ENCODE results near the gene FOXRED2. TPM values are rescaled to one million over a fixed set of nuclear protein-coding genes. Genes with fewer than 3 reads are reported as not detected.

The FOXRED2 gene
- total RNA-seq, 2 donors from 2014 or later = 3.6 to 14.3 TPM

DNA sequence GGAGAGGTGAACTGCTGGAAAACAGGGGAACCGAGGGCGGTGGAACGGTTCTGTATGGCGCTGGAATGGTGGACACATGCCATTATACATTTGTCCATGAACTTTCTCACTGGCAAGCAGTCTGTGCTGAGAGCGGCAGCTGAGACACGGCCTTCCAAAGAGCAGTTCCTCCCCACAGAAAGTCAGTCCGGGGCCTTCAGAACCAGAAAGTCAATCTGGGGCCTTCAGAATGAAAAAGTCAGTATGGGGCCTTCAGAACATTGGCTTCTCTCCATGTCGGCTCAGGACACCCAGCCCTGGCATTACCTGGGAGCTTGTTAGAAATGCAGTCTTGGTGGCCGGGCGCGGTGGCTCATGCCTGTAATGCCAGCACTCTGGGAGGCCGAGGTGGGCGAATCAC, 34.2 kb downstream of the FOXRED2 start:
- H3K27me3 ChIP-seq = no peaks in the 10 kb centered on the region
- H3K9ac ChIP-seq (ENCODE audit: low read depth in 2 of 2, low read length in 2 of 2) = peak overlapping the region in 1 of 2 donors; percentile 12
- H3K36me3 ChIP-seq = peaks cover 14% of the 10 kb centered on the region
- no peak for DNase-seq
- peak overlapping the region; percentile 19 for H3K27ac ChIP-seq
- no peak overlapping the region for H3K4me3 ChIP-seq
- TF ChIP-seq, protein P1, sequence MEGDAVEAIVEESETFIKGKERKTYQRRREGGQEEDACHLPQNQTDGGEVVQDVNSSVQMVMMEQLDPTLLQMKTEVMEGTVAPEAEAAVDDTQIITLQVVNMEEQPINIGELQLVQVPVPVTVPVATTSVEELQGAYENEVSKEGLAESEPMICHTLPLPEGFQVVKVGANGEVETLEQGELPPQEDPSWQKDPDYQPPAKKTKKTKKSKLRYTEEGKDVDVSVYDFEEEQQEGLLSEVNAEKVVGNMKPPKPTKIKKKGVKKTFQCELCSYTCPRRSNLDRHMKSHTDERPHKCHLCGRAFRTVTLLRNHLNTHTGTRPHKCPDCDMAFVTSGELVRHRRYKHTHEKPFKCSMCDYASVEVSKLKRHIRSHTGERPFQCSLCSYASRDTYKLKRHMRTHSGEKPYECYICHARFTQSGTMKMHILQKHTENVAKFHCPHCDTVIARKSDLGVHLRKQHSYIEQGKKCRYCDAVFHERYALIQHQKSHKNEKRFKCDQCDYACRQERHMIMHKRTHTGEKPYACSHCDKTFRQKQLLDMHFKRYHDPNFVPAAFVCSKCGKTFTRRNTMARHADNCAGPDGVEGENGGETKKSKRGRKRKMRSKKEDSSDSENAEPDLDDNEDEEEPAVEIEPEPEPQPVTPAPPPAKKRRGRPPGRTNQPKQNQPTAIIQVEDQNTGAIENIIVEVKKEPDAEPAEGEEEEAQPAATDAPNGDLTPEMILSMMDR (IDR thresholded peaks at IDR 0.05) = no peak
- no peaks in the 10 kb centered on the region for H3K4me1 ChIP-seq
- intact Hi-C loops (cut with DNase I) = no loop called here
- H3K9me3 ChIP-seq = no peaks in the 10 kb centered on the region

DNA sequence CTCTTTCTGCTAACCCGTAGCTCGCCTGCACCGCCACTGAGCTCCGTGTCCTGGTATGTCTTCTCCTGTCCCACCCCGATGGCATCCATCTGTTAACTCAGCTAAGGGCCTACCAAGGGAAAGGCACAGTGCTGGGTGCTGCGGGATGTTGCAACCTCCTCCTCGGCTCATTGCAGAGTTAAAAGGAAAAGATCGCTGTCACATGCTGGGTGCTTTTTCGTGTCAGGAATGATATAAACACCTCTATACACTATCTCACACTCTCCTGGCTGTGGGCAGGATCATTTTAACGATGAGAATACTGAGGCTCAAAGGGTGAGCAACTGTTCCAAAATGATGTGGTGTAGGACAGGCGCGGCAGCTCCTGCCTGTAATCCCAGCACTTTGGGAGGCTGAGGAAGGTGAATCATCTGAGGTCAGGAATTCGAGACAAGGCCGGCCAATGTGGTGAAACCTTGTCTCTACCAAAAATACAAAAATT, 35.5 kb downstream of the FOXRED2 start:
- Histone ChIP-seq H3K9ac (ENCODE audit: low read depth in 2 of 2, low read length in 2 of 2) (peak overlapping the region in 1 of 2 donors; percentile 1), H3K9me3 (no peaks in the 10 kb centered on the region), H3K4me1 (no peaks in the 10 kb centered on the region), H3K36me3 (peaks cover 9% of the 10 kb centered on the region), H3K27me3 (no peaks in the 10 kb centered on the region), H3K27ac (peak overlapping the region; percentile 19), H3K4me3 (no peak overlapping the region)
- TF ChIP-seq, protein P1 (IDR thresholded peaks at IDR 0.05) = no peak
- DNase-seq = no peak
- intact Hi-C loops (cut with DNase I) = no loop called here

DNA sequence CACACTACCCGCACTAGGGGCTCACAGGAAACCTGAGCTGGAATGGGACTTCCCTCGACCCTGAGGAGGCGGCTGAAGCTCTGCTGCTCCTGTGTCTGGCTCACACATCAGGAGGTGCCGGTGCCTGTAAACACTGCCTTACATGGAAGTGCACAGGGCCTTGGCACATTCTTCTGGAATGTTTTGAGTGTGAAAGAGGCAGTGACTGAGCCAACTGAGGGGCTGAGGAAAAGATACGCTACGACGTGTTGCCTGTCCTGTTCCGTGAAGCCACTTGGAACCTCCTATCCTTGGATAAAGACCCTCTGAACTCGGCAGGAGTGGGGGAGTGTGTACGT, 35.9 kb downstream of the FOXRED2 start:
- no peak overlapping the region for H3K4me3 ChIP-seq
- peak overlapping the region in 1 of 2 donors; percentile 1 for H3K9ac ChIP-seq (ENCODE audit: low read depth in 2 of 2, low read length in 2 of 2)
- H3K9me3 ChIP-seq = no peaks in the 10 kb centered on the region
- H3K27ac ChIP-seq = peak overlapping the region; percentile 19
- DNase-seq = no peak
- peaks cover 3% of the 10 kb centered on the region for H3K4me1 ChIP-seq
- TF ChIP-seq, protein P1 (IDR thresholded peaks at IDR 0.05) = no peak
- peaks cover 5% of the 10 kb centered on the region for H3K36me3 ChIP-seq
- intact Hi-C loops (cut with DNase I) = no loop called here
- H3K27me3 ChIP-seq = no peaks in the 10 kb centered on the region

- intact Hi-C loops (cut with DNase I) = no loop called here
- Histone ChIP-seq H3K9me3 (no peaks in the 10 kb centered on the region), H3K36me3 (no peaks in the 10 kb centered on the region), H3K27ac (peak overlapping the region; percentile 19), H3K4me1 (peaks cover 9% of the 10 kb centered on the region), H3K27me3 (no peaks in the 10 kb centered on the region), H3K4me3 (no peak overlapping the region), H3K9ac (ENCODE audit: low read depth in 2 of 2, low read length in 2 of 2) (peak overlapping the region in 1 of 2 donors; percentile 75)
- TF ChIP-seq, protein P1 (IDR thresholded peaks at IDR 0.05) = peak; percentile 96
- peak; percentile 86 for DNase-seq
Observed at GRCh38 chr22:36470162-36470993, 36.5 kb downstream of the FOXRED2 start.

DNA sequence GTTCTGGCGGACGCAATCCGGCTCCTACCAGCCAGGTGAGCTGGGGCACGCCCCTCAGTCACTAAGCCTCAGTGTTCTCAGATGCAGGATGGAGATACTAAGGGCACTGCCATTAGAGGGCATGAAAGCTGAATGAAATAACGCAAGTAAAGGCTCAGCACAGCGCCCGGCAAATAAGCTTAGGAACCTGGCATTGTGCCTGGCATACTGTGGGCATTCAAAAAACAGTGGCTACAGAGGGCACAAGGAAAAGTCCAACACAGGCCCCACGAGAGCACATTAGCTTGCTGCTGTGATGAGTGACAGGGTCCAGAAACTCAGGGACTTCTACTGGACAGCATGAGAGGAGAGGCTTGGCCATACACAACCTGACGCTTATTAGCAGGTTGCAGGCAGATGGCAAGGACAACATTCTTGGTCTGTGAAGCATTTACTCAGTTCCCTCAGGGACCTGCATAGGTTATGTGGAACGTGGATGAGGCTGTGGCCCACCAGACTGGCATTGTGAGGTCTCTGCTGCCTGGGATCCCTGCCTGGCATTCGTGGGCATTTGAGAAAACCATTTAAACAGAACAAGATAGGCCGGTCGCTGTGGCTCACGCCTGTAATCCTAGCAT, 37.6 kb downstream of the FOXRED2 start:
- H3K36me3 ChIP-seq = no peaks in the 10 kb centered on the region
- H3K9ac ChIP-seq (ENCODE audit: low read depth in 2 of 2, low read length in 2 of 2) = peak overlapping the region in 1 of 2 donors; percentile 68
- TF ChIP-seq, protein P1 (IDR thresholded peaks at IDR 0.05) = no peak

More for the DNA sequence above, 37.6 kb downstream of the FOXRED2 start:
- H3K27me3 ChIP-seq = no peaks in the 10 kb centered on the region
- no peaks in the 10 kb centered on the region for H3K9me3 ChIP-seq
- no peak overlapping the region for H3K4me3 ChIP-seq
- H3K4me1 ChIP-seq = peaks cover 16% of the 10 kb centered on the region
- peak overlapping the region; percentile 19 for H3K27ac ChIP-seq
- intact Hi-C loops (cut with DNase I) = loop anchor here (2.0 kb wide), 1 partner anchor 164 kb away; no protein-coding TSS in a partner anchor
- no peak for DNase-seq
